Measurements from ENCODE around the gene SIRPB2.

SIRPB2 gene

GRCh38 chr20:1472556-1473245, 18.5 kb downstream of the SIRPB2 start:
- H3K79me2 ChIP-seq (ENCODE audit: insufficient read depth, low read depth) = no peaks in the 10 kb centered on the region
- H3K4me2 ChIP-seq = no peak overlapping the region
- H3K4me3 ChIP-seq (IDR thresholded peaks at IDR 0.05; ENCODE audit: insufficient read depth, low read depth, low read length) = no peak overlapping the region
- no peaks in the 10 kb centered on the region for H4K20me1 ChIP-seq (ENCODE audit: insufficient read depth)
- no peak overlapping the region for H3K27ac ChIP-seq
- TF ChIP-seq CTCF (conservative IDR thresholded peaks at IDR 0.05; ENCODE audit: low read depth, low read length) = no peak
- H3K4me1 ChIP-seq (ENCODE audit: low read depth, poor library complexity, severe bottlenecking) = peaks cover 17% of the 10 kb centered on the region
- no peaks in the 10 kb centered on the region for H3K36me3 ChIP-seq (ENCODE audit: insufficient read depth)
- H3K9ac ChIP-seq = no peak overlapping the region
- H2AFZ ChIP-seq (ENCODE audit: low read depth) = no peak overlapping the region
- 0 out of 2 replicates have a peak, but pooled peaks cover 3% of the 10 kb centered on the region for H3K27me3 ChIP-seq (ENCODE audit: insufficient read depth, low read depth)

- Histone ChIP-seq H2AFZ (ENCODE audit: low read depth) (no peak overlapping the region), H3K79me2 (ENCODE audit: insufficient read depth, low read depth) (no peaks in the 10 kb centered on the region; the same call in 1 of the 2 replicates)
These were observed 20.0 kb downstream of the SIRPB2 start for GRCh38 chr20:1471242-1471641.

GRCh38 chr20:1469925-1470571, 21.2 kb downstream of the SIRPB2 start:
- peaks cover 26% of the 10 kb centered on the region for H3K4me1 ChIP-seq (ENCODE audit: low read depth, poor library complexity, severe bottlenecking)
- no peak overlapping the region for H3K4me3 ChIP-seq (IDR thresholded peaks at IDR 0.05; ENCODE audit: insufficient read depth, low read depth, low read length)
- peaks cover 12% of the 10 kb centered on the region for H3K79me2 ChIP-seq (ENCODE audit: insufficient read depth, low read depth)
- peak; percentile 71 for TF ChIP-seq CTCF (conservative IDR thresholded peaks at IDR 0.05; ENCODE audit: low read depth, low read length)
- no peak overlapping the region for H3K9ac ChIP-seq
- peak overlapping the region; percentile 42; the same call in 1 of the 2 replicates for H2AFZ ChIP-seq (ENCODE audit: low read depth)
- peaks cover 3% of the 10 kb centered on the region for H4K20me1 ChIP-seq (ENCODE audit: insufficient read depth)
- H3K36me3 ChIP-seq (ENCODE audit: insufficient read depth) = no peaks in the 10 kb centered on the region
- H3K27me3 ChIP-seq (ENCODE audit: insufficient read depth, low read depth) = 0 out of 2 replicates have a peak, but pooled peaks cover 5% of the 10 kb centered on the region
- H3K27ac ChIP-seq = no peak overlapping the region
- H3K4me2 ChIP-seq = peak overlapping the region; percentile 54

More at GRCh38 chr20:1471242-1471641, 20.0 kb downstream of the SIRPB2 start:
- Histone ChIP-seq H3K27ac (no peak overlapping the region), H3K36me3 (ENCODE audit: insufficient read depth) (no peaks in the 10 kb centered on the region), H3K4me1 (ENCODE audit: low read depth, poor library complexity, severe bottlenecking) (peaks cover 17% of the 10 kb centered on the region), H3K4me2 (no peak overlapping the region), H3K4me3 (IDR thresholded peaks at IDR 0.05; ENCODE audit: insufficient read depth, low read depth, low read length) (no peak overlapping the region), H4K20me1 (ENCODE audit: insufficient read depth) (no peaks in the 10 kb centered on the region), H3K27me3 (ENCODE audit: insufficient read depth, low read depth) (0 out of 2 replicates have a peak, but pooled peaks cover 5% of the 10 kb centered on the region), H3K9ac (no peak overlapping the region)
- TF ChIP-seq CTCF (conservative IDR thresholded peaks at IDR 0.05; ENCODE audit: low read depth, low read length) = no peak

GRCh38 chr20:1469306-1469905, 21.8 kb downstream of the SIRPB2 start:
- Histone ChIP-seq H3K4me1 (ENCODE audit: low read depth, poor library complexity, severe bottlenecking) (peaks cover 32% of the 10 kb centered on the region), H3K4me3 (IDR thresholded peaks at IDR 0.05; ENCODE audit: insufficient read depth, low read depth, low read length) (no peak overlapping the region), H3K27ac (no peak overlapping the region), H3K27me3 (ENCODE audit: insufficient read depth, low read depth) (0 out of 2 replicates have a peak, but pooled peaks cover 5% of the 10 kb centered on the region), H3K4me2 (no peak overlapping the region), H3K36me3 (ENCODE audit: insufficient read depth) (no peaks in the 10 kb centered on the region), H3K9ac (no peak overlapping the region), H4K20me1 (ENCODE audit: insufficient read depth) (peaks cover 6% of the 10 kb centered on the region), H2AFZ (ENCODE audit: low read depth) (no peak overlapping the region), H3K79me2 (ENCODE audit: insufficient read depth, low read depth) (peaks cover 18% of the 10 kb centered on the region)
- TF ChIP-seq CTCF (conservative IDR thresholded peaks at IDR 0.05; ENCODE audit: low read depth, low read length) = no peak
